Mesodermal cell (in vitro differentiated cells): ENCODE results near the gene PPP4R4.

Experiments
- H3K27ac ChIP-seq: 2 replicates; pipeline ENCODE4 v1.7.0; 2013; ENCODE audit warnings: mild to moderate bottlenecking, low read depth, low read length, moderate library complexity; ENCODE audit not compliant: severe bottlenecking
- H3K36me3 ChIP-seq: 2 replicates; pipeline ENCODE4 v1.7.1; 2013; ENCODE audit warnings: mild to moderate bottlenecking, low read length, moderate library complexity; ENCODE audit not compliant: control insufficient read depth, insufficient read depth
- H3K4me1 ChIP-seq: one replicate; pipeline ENCODE4 v1.7.1; 2013; ENCODE audit warnings: mild to moderate bottlenecking, low read length; ENCODE audit not compliant: insufficient read depth, control insufficient read depth, poor library complexity, severe bottlenecking
- H3K4me3 ChIP-seq: 2 replicates; pipeline ENCODE4 v1.7.0; 2013; ENCODE audit warnings: low read length, control low read depth, mild to moderate bottlenecking; ENCODE audit not compliant: insufficient read depth, poor library complexity, severe bottlenecking; ENCODE audit errors: extremely low read depth
- H3K9me3 ChIP-seq: 2 replicates; pipeline ENCODE4 v1.7.1; 2013; ENCODE audit warnings: mild to moderate bottlenecking, low read length, moderate library complexity; ENCODE audit not compliant: control insufficient read depth
- WGBS, 2 experiments: methylation state at CpG; one replicate each; pipeline ENCODE4 v1.1.5; 2013; ENCODE audit warnings: missing lambda C conversion rate in 2 of 2; ENCODE audit not compliant: insufficient coverage in 2 of 2; 5-methylcytosine and 5-hydroxymethylcytosine counted together

PPP4R4 gene

DNA sequence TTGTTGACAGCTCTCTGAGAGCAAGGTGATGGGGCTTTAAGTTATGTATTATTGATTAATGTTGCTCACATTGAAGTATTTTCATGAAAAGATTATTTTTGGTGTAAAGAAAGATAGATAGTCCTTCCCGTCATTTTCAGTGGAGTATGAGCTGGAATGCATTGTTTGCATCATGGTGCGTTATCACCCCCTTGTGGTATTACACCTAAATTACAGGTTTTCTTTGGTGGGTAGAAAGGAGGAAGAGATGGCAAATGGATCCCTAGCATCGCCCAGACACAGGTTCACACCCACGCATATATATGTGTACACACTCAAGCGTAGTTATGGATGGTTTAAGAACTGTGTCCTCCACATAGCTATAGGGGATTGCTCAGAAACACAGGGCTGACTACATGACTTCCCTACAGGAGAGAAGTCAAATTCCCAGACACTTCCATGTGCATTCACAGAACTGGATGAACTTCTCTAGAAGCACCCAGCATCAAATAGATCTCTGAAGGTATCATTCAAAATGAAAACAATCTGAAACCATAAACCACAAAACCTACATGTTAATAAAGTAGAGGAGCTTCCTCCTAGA lies 133.4 kb downstream of the PPP4R4 start:
- Histone ChIP-seq H3K4me1 (no peaks in the 10 kb centered on the region), H3K4me3 (no peak overlapping the region), H3K9me3 (peaks cover 11% of the 10 kb centered on the region), H3K27ac (no peak overlapping the region), H3K36me3 (no peaks in the 10 kb centered on the region)
- 67% methylated on average over 3 of the region's 5 CpGs; no CpG with 5 or more reads in 1 of the 2 experiments for WGBS, 2 experiments

DNA sequence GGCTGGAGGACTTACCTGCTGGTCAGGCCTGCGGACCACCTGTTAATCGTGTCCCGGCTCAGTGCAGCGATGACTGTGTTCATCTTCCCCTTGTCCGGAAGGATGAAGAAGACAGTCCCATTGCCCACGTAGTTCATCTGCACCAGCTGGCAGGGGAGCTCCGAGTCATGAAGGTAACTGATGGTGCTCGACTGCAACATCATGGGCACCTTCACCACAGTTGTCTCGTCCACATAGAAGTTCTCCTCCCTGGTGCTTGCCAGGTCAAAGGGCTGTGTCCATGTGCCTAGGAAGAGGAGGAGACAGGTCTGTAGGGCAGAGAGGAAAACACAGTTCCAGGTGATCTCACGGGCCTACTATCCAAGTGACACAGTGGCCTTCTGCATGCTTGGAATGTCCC lies 135.6 kb downstream of the PPP4R4 start:
- no peaks in the 10 kb centered on the region for H3K4me1 ChIP-seq
- WGBS, 2 experiments: 86 to 89% methylated on average over 9 of the region's 10 CpGs
- peaks cover 11% of the 10 kb centered on the region for H3K9me3 ChIP-seq
- no peak overlapping the region for H3K27ac ChIP-seq
- no peak overlapping the region for H3K4me3 ChIP-seq
- H3K36me3 ChIP-seq: no peaks in the 10 kb centered on the region

DNA sequence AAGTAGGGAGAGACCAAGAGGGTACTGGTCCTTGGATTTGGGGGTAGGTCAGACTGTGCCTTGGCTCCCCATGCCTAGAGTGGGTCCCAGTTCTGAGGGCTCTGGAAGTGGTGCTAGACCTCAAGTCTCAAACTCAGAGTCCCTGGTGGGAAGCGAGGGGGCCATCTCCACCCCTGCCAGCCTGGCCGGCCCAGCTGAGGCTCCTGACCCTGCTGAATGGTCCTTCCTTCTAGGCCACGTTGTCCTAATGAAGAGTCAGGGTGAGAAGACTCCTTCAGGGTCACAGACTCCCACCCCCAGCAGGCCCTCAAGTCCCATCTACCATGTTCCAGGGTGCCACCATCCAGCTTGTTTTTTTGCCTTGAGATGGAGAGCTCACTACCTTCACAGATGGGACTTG lies 136.1 kb downstream of the PPP4R4 start:
- Histone ChIP-seq H3K4me3 (no peak overlapping the region), H3K4me1 (no peaks in the 10 kb centered on the region), H3K9me3 (peaks cover 11% of the 10 kb centered on the region), H3K36me3 (no peaks in the 10 kb centered on the region), H3K27ac (no peak overlapping the region)
- 77 to 85% methylated on average over 3 of the region's 3 CpGs for whole genome bisulfite sequencing, 2 experiments

DNA sequence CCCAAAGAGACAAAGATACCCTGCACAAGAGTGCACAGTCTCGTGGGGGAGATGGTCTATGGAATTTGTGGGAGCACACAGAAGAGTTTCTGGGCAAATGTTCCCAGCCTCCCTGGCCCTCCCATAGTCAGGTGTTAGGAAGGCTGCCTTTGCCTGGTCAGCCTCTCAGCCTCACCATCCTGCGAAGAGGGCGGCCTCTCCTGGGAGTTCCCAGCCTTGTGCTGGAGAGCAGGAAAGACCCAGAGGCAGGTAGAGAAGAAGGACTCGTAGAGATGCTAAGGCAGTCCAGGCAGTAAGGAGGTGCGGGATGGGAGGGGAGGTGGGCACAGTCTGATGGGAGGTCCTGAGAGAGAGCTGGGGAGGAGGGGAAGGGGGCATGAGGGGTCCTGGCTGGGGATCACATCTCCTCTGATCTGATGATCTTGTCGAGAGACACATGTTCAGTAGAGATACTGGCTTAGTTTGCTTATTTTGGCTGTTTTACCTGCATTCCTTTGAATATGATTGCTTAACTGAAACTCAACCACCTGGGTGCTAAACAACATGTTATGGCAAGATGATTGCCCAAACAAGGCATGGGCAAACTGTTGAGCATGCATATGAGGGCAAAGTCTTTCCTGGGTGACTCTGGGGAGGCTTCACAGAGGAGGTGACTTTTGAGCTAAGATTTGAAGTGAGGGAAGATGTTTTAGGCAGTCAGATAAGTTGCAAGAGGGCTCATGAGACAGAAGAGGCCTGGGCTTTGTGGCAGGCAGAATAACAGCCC lies 138.5 kb downstream of the PPP4R4 start:
- 89 to 92% methylated on average over 1 to 6 of the region's 6 CpGs for WGBS, 2 experiments
- no peak overlapping the region for H3K27ac ChIP-seq
- no peak overlapping the region for H3K4me3 ChIP-seq
- no peaks in the 10 kb centered on the region for H3K4me1 ChIP-seq
- peaks cover 7% of the 10 kb centered on the region for H3K9me3 ChIP-seq
- H3K36me3 ChIP-seq: no peaks in the 10 kb centered on the region

DNA sequence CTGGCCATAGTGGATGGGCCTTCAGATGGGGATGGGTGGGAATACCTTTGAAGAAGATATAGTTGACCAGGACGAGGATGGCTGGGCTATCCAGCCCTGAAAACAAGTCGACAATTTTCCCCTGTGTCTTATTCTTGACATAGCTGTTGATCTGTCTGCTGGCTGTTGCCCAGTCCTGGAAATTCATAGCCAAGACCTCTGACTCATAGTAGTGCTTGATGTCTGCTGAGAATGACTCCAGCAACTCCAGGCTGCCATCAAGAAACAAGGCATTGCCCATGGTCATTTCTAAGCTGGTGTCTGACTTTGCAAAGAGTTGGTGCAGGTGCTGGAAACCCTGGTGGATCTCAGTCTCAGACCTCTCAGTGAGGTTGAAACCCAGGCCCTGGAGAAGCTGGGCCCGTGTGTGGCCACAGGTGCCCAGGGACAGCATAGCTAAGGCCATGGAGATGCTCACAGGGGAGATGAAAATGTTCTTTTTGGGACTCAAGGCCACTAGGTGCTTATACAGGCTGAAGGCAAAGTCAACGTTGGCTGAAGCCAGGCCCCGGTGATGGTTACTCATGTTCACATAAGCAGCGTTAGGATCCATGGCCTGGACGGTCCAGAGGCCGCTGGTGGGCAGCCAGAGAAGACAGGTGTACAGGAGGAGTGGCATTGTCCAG lies 140.0 kb downstream of the PPP4R4 start:
- no peak overlapping the region for H3K4me3 ChIP-seq
- whole genome bisulfite sequencing, 2 experiments: 76 to 86% methylated on average over 7 to 8 of the region's 8 CpGs
- H3K9me3 ChIP-seq: no peaks in the 10 kb centered on the region

DNA sequence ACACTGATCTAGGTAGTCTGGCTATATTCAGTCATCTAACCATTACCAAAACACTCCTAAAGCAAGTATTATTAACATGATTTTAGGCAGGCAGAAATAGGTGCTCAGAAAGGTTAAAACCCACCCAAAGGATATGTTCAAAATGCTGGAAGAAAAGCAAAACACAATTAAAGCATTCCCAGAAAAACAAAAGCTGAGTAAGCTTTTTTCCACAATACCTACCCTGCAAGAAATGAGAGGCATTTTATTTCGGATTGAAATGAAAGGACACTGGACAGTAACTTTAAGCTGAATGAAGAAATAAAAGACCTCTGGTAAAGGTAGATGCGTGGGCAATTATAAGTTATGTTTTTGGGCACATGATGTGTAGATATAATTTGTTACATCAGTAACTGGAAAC lies 140.8 kb downstream of the PPP4R4 start:
- no peaks in the 10 kb centered on the region for H3K9me3 ChIP-seq
- 76 to 80% methylated on average over 1 to 2 of the region's 2 CpGs for WGBS, 2 experiments
- no peaks in the 10 kb centered on the region for H3K4me1 ChIP-seq
- no peak overlapping the region for H3K4me3 ChIP-seq
- no peak overlapping the region for H3K27ac ChIP-seq
- no peaks in the 10 kb centered on the region for H3K36me3 ChIP-seq

More for the DNA sequence above, 140.0 kb downstream of the PPP4R4 start:
- H3K4me1 ChIP-seq: no peaks in the 10 kb centered on the region
- H3K36me3 ChIP-seq: no peaks in the 10 kb centered on the region
- no peak overlapping the region for H3K27ac ChIP-seq

DNA sequence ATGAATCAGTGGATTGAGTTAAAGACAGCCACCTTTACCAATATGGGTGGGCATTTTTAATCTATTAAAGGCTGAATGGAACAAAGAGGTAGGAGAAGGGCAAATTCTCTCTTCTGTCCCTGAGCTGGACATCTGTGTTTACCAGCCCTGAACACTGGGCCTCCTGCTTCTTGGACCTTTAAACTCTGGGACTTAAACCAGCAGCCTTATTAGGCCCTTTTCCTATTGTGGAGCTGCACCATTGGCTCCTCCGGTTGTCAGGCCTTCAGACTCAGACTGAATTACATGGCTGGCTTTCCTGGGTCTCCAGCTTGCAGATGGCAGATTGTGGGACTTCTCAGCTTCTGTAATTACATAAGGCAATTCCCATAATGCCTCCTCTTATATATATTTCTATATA lies 142.6 kb downstream of the PPP4R4 start:
- H3K27ac ChIP-seq: no peak overlapping the region
- H3K4me1 ChIP-seq: no peaks in the 10 kb centered on the region
- WGBS, 2 experiments: 70 to 80% methylated on average over 1 of the region's 1 CpG
- no peaks in the 10 kb centered on the region for H3K9me3 ChIP-seq
- H3K4me3 ChIP-seq: no peak overlapping the region
- H3K36me3 ChIP-seq: no peaks in the 10 kb centered on the region

DNA sequence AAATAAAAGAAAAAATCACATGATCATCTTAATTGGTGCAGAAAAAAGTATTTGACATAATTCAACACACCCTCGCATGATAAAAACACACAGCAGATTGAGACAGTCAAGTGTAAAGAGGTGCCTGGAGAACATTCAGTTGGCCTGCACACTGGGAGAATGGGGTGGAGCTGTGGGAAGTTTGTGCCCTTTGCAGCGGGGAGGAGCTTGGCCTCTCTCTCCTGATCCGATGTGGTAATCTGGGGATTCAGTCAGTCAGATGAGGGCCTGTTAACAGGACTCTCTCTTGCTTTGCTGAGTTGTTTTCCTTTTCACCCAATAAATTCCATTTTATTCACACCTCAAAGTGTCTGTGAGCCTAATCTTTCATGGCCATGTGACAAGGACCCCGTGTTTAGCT lies 143.1 kb downstream of the PPP4R4 start:
- no peaks in the 10 kb centered on the region for H3K36me3 ChIP-seq
- H3K27ac ChIP-seq: no peak overlapping the region
- H3K4me1 ChIP-seq: no peaks in the 10 kb centered on the region
- H3K4me3 ChIP-seq: no peak overlapping the region
- H3K9me3 ChIP-seq: no peaks in the 10 kb centered on the region
- WGBS, 2 experiments: no CpG with 5 or more reads among the region's 4 CpGs

DNA sequence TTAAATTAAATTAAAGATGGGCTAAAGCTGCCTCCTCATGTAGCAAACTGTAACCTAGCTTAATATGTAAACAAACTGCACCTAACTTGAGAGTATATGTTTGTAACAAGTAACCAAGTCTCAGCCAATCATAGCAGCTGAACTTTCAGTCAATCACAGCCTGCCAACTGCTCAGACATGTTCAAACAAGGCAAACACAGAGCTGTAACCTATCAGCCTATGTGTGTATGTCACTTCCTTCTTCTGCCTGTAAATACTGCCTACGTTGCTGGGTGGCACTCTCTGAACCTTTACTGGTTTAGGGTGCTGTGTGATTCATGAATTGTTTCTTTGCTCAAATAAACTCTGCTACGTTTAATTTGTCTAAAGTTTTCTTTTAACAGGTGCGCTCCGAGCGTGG lies 146.1 kb downstream of the PPP4R4 start:
- Histone ChIP-seq H3K36me3 (no peaks in the 10 kb centered on the region), H3K9me3 (no peaks in the 10 kb centered on the region), H3K4me3 (no peak overlapping the region), H3K27ac (no peak overlapping the region), H3K4me1 (no peaks in the 10 kb centered on the region)
- WGBS, 2 experiments: 83 to 92% methylated on average over 4 of the region's 5 CpGs

DNA sequence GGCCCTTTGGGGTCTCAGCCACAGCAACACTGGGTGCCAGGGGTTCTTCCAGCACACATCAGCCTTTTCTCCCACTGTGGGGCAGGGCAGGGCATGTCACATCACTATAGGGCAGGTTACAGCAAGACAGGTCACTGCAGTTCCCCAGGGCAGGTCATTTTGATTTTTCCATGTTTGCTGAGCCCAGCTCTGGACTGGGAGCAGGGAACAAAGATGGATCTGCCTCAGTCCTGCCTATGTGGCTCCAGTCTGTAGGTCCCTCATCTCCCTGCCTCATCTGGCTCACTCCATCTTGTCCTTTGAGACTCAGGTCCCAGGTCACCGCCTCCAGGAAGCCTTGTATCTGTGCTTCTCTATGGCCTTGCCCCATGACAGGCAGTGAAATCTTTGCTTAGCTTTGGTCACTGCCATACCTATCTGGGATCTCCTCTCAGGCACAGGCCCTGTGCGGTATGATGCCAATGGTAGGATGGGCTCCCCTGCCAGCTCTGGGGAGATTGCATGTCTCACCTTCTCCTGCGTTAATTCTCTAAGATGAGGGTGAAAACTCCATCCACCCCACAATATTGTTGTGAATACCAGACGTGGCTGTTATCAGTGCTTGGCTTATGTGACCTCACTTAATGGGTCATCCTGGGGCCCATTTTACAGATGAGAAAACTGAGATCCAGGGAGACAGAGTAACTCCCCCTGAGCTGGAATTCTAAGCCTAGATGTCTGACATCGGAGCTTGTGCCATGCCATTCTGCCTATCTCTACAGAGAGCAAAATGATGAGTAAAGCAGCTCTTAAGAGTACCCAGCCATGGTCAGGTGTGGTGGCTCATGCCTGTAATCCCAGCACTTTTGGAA lies 147.5 kb downstream of the PPP4R4 start:
- 89 to 91% methylated on average over 2 to 4 of the region's 5 CpGs for WGBS, 2 experiments
- no peaks in the 10 kb centered on the region for H3K4me1 ChIP-seq
- H3K9me3 ChIP-seq: no peaks in the 10 kb centered on the region
- H3K27ac ChIP-seq: no peak overlapping the region
- no peak overlapping the region for H3K4me3 ChIP-seq
- no peaks in the 10 kb centered on the region for H3K36me3 ChIP-seq
